Fibroblast of villous mesenchyme (primary cell): ENCODE data around the gene SERPINB12. TPM values are rescaled to one million over a fixed set of nuclear protein-coding genes. Genes with fewer than 3 reads are reported as not detected.

Source experiments
- DNase-seq: peaks from one replicate; pipeline ENCODE4 v3.0.0-alpha.2; 2010; ENCODE audit warnings: low read depth
- H3K4me3 ChIP-seq: 2 replicates; pipeline ENCODE4 v1.5.1; 2011; ENCODE audit warnings: low read depth, mild to moderate bottlenecking, low read length
- total RNA-seq: library from RNA; depleted of rRNA; stranded (reverse); fragments of >200 nt; gene quantifications from 2 replicates; pipeline ENCODE4 v1.2.3, GENCODE V29; 2012
- TF ChIP-seq, protein P1 (sequence below): IDR thresholded peaks from 2 replicates; pipeline ENCODE4 v1.5.1; 2012; ENCODE audit warnings: low read depth, mild to moderate bottlenecking, low read length; ENCODE audit not compliant: insufficient read depth

The SERPINB12 gene, protein sequence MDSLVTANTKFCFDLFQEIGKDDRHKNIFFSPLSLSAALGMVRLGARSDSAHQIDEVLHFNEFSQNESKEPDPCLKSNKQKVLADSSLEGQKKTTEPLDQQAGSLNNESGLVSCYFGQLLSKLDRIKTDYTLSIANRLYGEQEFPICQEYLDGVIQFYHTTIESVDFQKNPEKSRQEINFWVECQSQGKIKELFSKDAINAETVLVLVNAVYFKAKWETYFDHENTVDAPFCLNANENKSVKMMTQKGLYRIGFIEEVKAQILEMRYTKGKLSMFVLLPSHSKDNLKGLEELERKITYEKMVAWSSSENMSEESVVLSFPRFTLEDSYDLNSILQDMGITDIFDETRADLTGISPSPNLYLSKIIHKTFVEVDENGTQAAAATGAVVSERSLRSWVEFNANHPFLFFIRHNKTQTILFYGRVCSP
- total RNA-seq, result not detected in 2 replicates

DNA sequence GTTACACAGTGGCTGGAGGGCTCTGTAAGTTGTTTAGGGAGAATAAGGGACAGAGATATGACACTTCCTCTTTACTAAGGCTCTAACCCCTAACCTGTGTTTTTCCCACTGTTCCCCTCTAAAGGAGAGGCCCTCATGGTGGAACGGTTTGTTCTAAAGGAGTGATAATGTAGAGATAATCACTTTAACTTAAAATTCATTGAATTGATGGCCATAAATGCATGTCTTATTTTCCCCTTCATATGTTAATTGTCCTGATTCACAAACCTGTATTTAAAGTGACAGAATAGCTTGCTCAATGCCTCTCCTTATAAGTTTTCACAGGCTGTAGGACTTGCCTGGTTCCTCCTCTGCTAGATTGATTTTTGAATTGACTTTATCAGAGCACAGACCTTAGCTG lies at the start of gene SERPINB12:
Gene SERPINB12, plus strand, starts transcription at position 301 of the 400 bp plus-strand sequence. CDS start 13,791 bp downstream, outside the sequence.
- no peak for DNase-seq
- TF ChIP-seq, protein P1, sequence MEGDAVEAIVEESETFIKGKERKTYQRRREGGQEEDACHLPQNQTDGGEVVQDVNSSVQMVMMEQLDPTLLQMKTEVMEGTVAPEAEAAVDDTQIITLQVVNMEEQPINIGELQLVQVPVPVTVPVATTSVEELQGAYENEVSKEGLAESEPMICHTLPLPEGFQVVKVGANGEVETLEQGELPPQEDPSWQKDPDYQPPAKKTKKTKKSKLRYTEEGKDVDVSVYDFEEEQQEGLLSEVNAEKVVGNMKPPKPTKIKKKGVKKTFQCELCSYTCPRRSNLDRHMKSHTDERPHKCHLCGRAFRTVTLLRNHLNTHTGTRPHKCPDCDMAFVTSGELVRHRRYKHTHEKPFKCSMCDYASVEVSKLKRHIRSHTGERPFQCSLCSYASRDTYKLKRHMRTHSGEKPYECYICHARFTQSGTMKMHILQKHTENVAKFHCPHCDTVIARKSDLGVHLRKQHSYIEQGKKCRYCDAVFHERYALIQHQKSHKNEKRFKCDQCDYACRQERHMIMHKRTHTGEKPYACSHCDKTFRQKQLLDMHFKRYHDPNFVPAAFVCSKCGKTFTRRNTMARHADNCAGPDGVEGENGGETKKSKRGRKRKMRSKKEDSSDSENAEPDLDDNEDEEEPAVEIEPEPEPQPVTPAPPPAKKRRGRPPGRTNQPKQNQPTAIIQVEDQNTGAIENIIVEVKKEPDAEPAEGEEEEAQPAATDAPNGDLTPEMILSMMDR, result no peak
- H3K4me3 ChIP-seq, result no peak within 1 kb of the TSS

DNA sequence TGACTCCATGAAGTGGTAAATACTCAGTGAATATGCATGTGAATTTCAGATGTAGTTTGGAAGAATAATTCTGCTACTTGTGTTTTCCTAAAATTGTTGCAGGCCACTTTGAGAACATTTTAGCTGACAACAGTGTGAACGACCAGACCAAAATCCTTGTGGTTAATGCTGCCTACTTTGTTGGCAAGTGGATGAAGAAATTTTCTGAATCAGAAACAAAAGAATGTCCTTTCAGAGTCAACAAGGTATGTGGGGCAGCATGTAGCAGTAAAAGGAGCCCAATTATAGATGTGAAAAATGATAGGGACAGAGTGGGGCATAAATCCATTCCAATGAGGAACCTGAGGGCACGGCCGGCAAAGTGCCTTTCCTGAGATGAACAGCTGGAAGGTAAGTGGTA lies 49.3 kb upstream of the SERPINB12 start:
- TF ChIP-seq, protein P1, result no peak
- no peak overlapping the region for H3K4me3 ChIP-seq
- no peak for DNase-seq

DNA sequence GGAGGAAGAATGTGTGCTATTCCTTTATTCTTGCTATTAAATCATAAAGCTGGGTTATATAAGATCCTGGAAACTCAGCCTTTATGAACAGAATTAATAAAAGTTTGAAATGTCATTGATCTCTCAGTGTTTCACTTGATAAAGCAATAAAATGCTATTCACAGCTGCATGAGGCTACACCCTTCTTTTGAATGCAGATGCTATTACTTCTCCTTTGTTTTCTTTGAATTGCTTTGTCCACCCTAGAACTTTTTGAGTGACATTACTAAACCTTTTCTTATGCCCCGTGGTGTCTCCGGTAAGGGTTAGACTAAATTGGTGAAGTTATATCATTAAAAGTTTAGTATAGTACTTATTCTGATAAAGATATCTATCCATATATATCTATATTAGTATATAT lies 46.5 kb upstream of the SERPINB12 start:
- no peak overlapping the region for H3K4me3 ChIP-seq
- DNase-seq, result no peak
- TF ChIP-seq, protein P1, result no peak

DNA sequence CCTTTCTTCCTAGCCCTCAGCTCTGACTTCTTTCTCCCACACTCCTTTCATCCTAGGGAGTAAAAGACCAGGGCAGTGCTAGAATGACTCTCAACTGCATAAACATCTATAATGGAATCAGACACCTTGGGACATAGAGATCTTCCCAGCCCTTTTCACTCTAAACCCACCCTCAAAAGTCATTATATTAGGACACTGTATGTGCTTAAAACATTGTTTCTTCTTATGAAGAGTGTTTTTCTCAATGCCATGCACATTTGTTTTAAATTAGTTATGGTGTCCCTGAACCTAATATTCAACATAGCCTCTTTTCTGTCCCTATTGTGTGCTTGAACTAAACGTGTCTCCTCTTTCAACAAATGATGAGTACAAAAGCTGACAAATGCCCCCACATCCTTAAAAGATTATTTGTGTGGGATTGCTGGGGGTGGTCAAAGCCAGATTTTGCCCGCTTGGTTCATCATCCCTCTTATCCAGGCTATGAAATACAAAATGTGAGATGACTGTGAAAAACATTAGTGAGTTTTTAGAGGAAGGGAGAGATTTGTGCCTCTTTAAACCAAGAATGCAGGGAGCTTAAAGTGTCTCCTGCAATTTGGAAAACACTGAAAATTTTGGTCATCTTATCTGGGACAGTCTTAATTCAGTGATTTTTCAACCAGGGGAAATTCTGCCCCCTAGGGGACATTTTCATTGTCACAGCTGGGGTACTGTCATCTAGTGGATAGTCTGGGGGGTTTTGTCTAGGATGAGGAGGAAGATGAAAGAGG lies 36.4 kb upstream of the SERPINB12 start:
- DNase-seq, result peak; percentile 22
- TF ChIP-seq, protein P1, result peak; percentile 73

DNA sequence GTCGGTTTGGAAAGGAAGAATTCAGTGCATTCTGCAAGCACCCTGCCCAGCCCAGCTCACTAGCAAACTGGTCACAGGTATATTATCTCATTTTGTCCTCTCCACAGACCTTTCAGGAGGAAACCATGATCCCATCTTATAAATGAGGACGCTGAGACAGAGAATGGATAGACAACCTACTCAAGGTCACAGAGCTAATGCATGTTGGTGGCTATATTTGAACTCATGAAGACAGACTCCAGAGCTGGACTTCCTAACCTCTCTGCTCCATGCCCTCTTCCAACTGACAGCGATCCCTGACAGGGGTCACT lies 35.9 kb upstream of the SERPINB12 start:
- no peak overlapping the region for H3K4me3 ChIP-seq
- DNase-seq, result no peak
- TF ChIP-seq, protein P1, result no peak

More for the DNA sequence above, 36.4 kb upstream of the SERPINB12 start:
- H3K4me3 ChIP-seq, result no peak overlapping the region

DNA sequence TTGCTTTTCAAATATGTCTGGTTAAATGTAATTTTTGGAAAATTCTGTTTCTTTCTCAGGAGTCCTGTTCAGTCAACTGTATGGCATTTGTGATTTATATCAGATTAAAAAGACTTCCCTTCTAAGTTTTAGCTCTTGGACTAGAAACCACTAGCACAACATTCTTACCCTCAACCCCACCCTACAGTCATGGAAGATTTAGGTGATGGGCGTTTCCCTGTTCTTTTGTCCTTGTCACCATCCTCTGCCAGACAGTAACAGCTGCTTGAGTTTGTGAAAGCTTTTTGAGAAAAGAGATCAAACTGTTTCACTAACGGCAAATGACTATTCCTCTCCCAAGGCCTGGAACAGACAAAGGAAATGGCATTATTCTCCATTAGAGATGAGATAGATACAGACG lies 33.6 kb upstream of the SERPINB12 start:
- H3K4me3 ChIP-seq, result no peak overlapping the region
- TF ChIP-seq, protein P1, result no peak
- DNase-seq, result no peak
